ENCODE results near the gene SYCP1. TPM values are rescaled to one million over a fixed set of nuclear protein-coding genes. Genes with fewer than 3 reads are reported as not detected.

SYCP1 gene
- total and polyA plus RNA-seq, 2 experiments from 2014 or later = not detected

GRCh38 chr1:114832057-114832456, 22.6 kb upstream of the SYCP1 start:
- no peaks in the 10 kb centered on the region for H3K9me3 ChIP-seq (ENCODE audit: low read depth)

GRCh38 chr1:114833421-114833820, 21.2 kb upstream of the SYCP1 start:
- WGBS (ENCODE audit: low lambda C conversion rate, missing lambda C conversion rate) = 85% methylated on average over 4 of the region's 4 CpGs

More at GRCh38 chr1:114832057-114832456, 22.6 kb upstream of the SYCP1 start:
- TF ChIP-seq EZH2phosphoT487 (IDR thresholded peaks at IDR 0.05; ENCODE audit: low read depth, severe bottlenecking, unreplicated experiment) = no peak
- TF ChIP-seq CTCF (IDR thresholded peaks at IDR 0.05; ENCODE audit: poor library complexity) = no peak
- TF ChIP-seq EZH2 (IDR thresholded peaks at IDR 0.05; ENCODE audit: borderline replicate concordance) = no peak
- no peaks in the 10 kb centered on the region for H3K9me2 ChIP-seq (replicated peaks; ENCODE audit: insufficient read depth)
- H3K27me3 ChIP-seq = no peaks in the 10 kb centered on the region
- no peak overlapping the region for H3K4me3 ChIP-seq
- no peak overlapping the region for H2AFZ ChIP-seq
- H3K4me2 ChIP-seq = no peak overlapping the region
- no peaks in the 10 kb centered on the region for H4K20me1 ChIP-seq (ENCODE audit: insufficient read depth, poor library complexity, severe bottlenecking)
- H3K4me1 ChIP-seq (ENCODE audit: insufficient read depth) = no peaks in the 10 kb centered on the region
- no peak for DNase-seq (ENCODE audit: low spot score)
- 88% methylated on average over 4 of the region's 4 CpGs for whole genome bisulfite sequencing (ENCODE audit: low lambda C conversion rate, missing lambda C conversion rate)
- no peak overlapping the region for H3K27ac ChIP-seq
- H3K36me3 ChIP-seq (replicated peaks; ENCODE audit: insufficient read depth, low read depth) = no peaks in the 10 kb centered on the region
- no peaks in the 10 kb centered on the region for H3K79me2 ChIP-seq

GRCh38 chr1:114844270-114844669, 10.4 kb upstream of the SYCP1 start:
- WGBS (ENCODE audit: low lambda C conversion rate, missing lambda C conversion rate) = 83% methylated on average over 5 of the region's 5 CpGs
- DNase-seq (ENCODE audit: low spot score) = no peak
- H3K4me1 ChIP-seq (ENCODE audit: insufficient read depth) = no peaks in the 10 kb centered on the region
- no peaks in the 10 kb centered on the region for H3K9me2 ChIP-seq (replicated peaks; ENCODE audit: insufficient read depth)
- no peaks in the 10 kb centered on the region for H3K9me3 ChIP-seq (ENCODE audit: low read depth)
- H3K36me3 ChIP-seq (replicated peaks; ENCODE audit: insufficient read depth, low read depth) = no peaks in the 10 kb centered on the region
- no peak overlapping the region for H3K4me3 ChIP-seq
- H3K27ac ChIP-seq = no peak overlapping the region
- H3K79me2 ChIP-seq = no peaks in the 10 kb centered on the region
- TF ChIP-seq EZH2phosphoT487 (IDR thresholded peaks at IDR 0.05; ENCODE audit: low read depth, severe bottlenecking, unreplicated experiment) (no peak), CTCF (IDR thresholded peaks at IDR 0.05; ENCODE audit: poor library complexity) (no peak), EZH2 (IDR thresholded peaks at IDR 0.05; ENCODE audit: borderline replicate concordance) (no peak)
- H3K27me3 ChIP-seq = peaks cover 15% of the 10 kb centered on the region
- no peaks in the 10 kb centered on the region for H4K20me1 ChIP-seq (ENCODE audit: insufficient read depth, poor library complexity, severe bottlenecking)
- no peak overlapping the region for H3K4me2 ChIP-seq
- no peak overlapping the region for H2AFZ ChIP-seq

More at GRCh38 chr1:114833421-114833820, 21.2 kb upstream of the SYCP1 start:
- Histone ChIP-seq H2AFZ (no peak overlapping the region), H3K36me3 (replicated peaks; ENCODE audit: insufficient read depth, low read depth) (no peaks in the 10 kb centered on the region), H3K4me1 (ENCODE audit: insufficient read depth) (no peaks in the 10 kb centered on the region), H3K9me2 (replicated peaks; ENCODE audit: insufficient read depth) (no peaks in the 10 kb centered on the region), H3K4me3 (no peak overlapping the region), H3K27ac (no peak overlapping the region), H3K79me2 (no peaks in the 10 kb centered on the region), H3K4me2 (no peak overlapping the region), H4K20me1 (ENCODE audit: insufficient read depth, poor library complexity, severe bottlenecking) (no peaks in the 10 kb centered on the region), H3K27me3 (peaks cover 3% of the 10 kb centered on the region), H3K9me3 (ENCODE audit: low read depth) (no peaks in the 10 kb centered on the region)
- no peak for DNase-seq (ENCODE audit: low spot score)
- TF ChIP-seq CTCF (IDR thresholded peaks at IDR 0.05; ENCODE audit: poor library complexity) = no peak
- TF ChIP-seq EZH2phosphoT487 (IDR thresholded peaks at IDR 0.05; ENCODE audit: low read depth, severe bottlenecking, unreplicated experiment) = no peak
- no peak for TF ChIP-seq EZH2 (IDR thresholded peaks at IDR 0.05; ENCODE audit: borderline replicate concordance)

- no peaks in the 10 kb centered on the region for H3K79me2 ChIP-seq
- H3K9me3 ChIP-seq (ENCODE audit: low read depth) = no peaks in the 10 kb centered on the region
- no peak for DNase-seq (ENCODE audit: low spot score)
- WGBS (ENCODE audit: low lambda C conversion rate, missing lambda C conversion rate) = 92% methylated on average over 14 of the region's 15 CpGs
- H3K9me2 ChIP-seq (replicated peaks; ENCODE audit: insufficient read depth) = no peaks in the 10 kb centered on the region
- no peak overlapping the region for H3K4me2 ChIP-seq
- no peak overlapping the region for H2AFZ ChIP-seq
- no peaks in the 10 kb centered on the region for H3K4me1 ChIP-seq (ENCODE audit: insufficient read depth)
- H3K36me3 ChIP-seq (replicated peaks; ENCODE audit: insufficient read depth, low read depth) = no peaks in the 10 kb centered on the region
- H3K4me3 ChIP-seq = no peak overlapping the region
- no peak for TF ChIP-seq EZH2phosphoT487 (IDR thresholded peaks at IDR 0.05; ENCODE audit: low read depth, severe bottlenecking, unreplicated experiment)
- no peak for TF ChIP-seq CTCF (IDR thresholded peaks at IDR 0.05; ENCODE audit: poor library complexity)
- TF ChIP-seq EZH2 (IDR thresholded peaks at IDR 0.05; ENCODE audit: borderline replicate concordance) = no peak
- H3K27me3 ChIP-seq = peaks cover 28% of the 10 kb centered on the region
- no peak overlapping the region for H3K27ac ChIP-seq
- no peaks in the 10 kb centered on the region for H4K20me1 ChIP-seq (ENCODE audit: insufficient read depth, poor library complexity, severe bottlenecking)
Measured at GRCh38 chr1:114853584-114853983, 1.1 kb upstream of the SYCP1 start.
